OCI-LY1 (cell line): ENCODE data around the gene R3HCC1L.

Experiments used
- H2AFZ ChIP-seq: fragments of 200-600 bp; sonication (generic), shearing (Covaris generic); 2 replicates; pipeline ENCODE4 v1.6.0; 2014; ENCODE audit warnings: antibody characterized with exemption, mild to moderate bottlenecking, low read length
- H3F3A ChIP-seq: fragments of 200-600 bp; sonication (generic), shearing (Covaris generic); 2 replicates; pipeline ENCODE4 v1.6.0; 2014; ENCODE audit warnings: mild to moderate bottlenecking, antibody characterized with exemption, low read length, moderate library complexity; ENCODE audit not compliant: insufficient read depth
- H3K27ac ChIP-seq: fragments of 200-600 bp; sonication (generic); 2 replicates; pipeline ENCODE4 v1.5.1; 2014; ENCODE audit warnings: low read length, mixed run types, mild to moderate bottlenecking, low read depth; ENCODE audit not compliant: poor library complexity, severe bottlenecking
- H3K27me3 ChIP-seq: fragments of 200-600 bp; sonication (generic); 2 replicates; pipeline ENCODE4 v1.6.0; 2014; ENCODE audit warnings: antibody characterized with exemption, mild to moderate bottlenecking, low read length, moderate library complexity; ENCODE audit not compliant: insufficient read depth
- H3K36me3 ChIP-seq: fragments of 200-600 bp; sonication (generic); 2 replicates; pipeline ENCODE4 v1.6.1; 2014; ENCODE audit warnings: mild to moderate bottlenecking, antibody characterized with exemption, low read length, moderate library complexity, mixed read lengths; ENCODE audit not compliant: insufficient read depth
- H3K4me1 ChIP-seq: fragments of 200-600 bp; sonication (generic); 2 replicates; pipeline ENCODE4 v1.5.1; 2014; ENCODE audit warnings: mild to moderate bottlenecking, low read length, moderate library complexity; ENCODE audit not compliant: insufficient read depth, severe bottlenecking
- H3K4me2 ChIP-seq: fragments of 200-600 bp; sonication (generic), shearing (Covaris generic); 2 replicates; pipeline ENCODE4 v1.6.1; 2014; ENCODE audit warnings: low read length
- H3K4me3 ChIP-seq: fragments of 200-600 bp; sonication (generic); 2 replicates; pipeline ENCODE4 v1.5.1; 2014; ENCODE audit warnings: low read length, low read depth, mild to moderate bottlenecking, mixed read lengths; ENCODE audit not compliant: poor library complexity, severe bottlenecking
- H3K79me2 ChIP-seq: fragments of 200-600 bp; shearing (Covaris generic); 2 replicates; pipeline ENCODE4 v1.6.1; 2016; ENCODE audit warnings: mixed run types, low read length, mixed read lengths; ENCODE audit not compliant: insufficient read depth
- H3K9ac ChIP-seq: fragments of 200-600 bp; sonication (generic), shearing (Covaris generic); 2 replicates; pipeline ENCODE4 v1.6.1; 2014; ENCODE audit warnings: mild to moderate bottlenecking, low read length, mixed read lengths
- H3K9me2 ChIP-seq: fragments of 200-600 bp; sonication (generic), shearing (Covaris generic); 2 replicates; pipeline ENCODE4 v1.6.1; 2014; ENCODE audit warnings: low read depth, mild to moderate bottlenecking, low read length, mixed read lengths
- H3K9me3 ChIP-seq: fragments of 200-600 bp; shearing (Covaris generic); 2 replicates; pipeline ENCODE4 v1.6.1; 2014; ENCODE audit warnings: low read length, mixed read lengths
- H4K20me1 ChIP-seq: fragments of 200-600 bp; sonication (generic), shearing (Covaris generic); 2 replicates; pipeline ENCODE4 v1.6.0; 2016; ENCODE audit warnings: mild to moderate bottlenecking, low read length; ENCODE audit not compliant: insufficient read depth
- EZH2 ChIP-seq: fragments of 200-600 bp; sonication (generic), shearing (Covaris generic); IDR thresholded peaks from 2 replicates; pipeline ENCODE4 v1.8.0; 2017; ENCODE audit warnings: borderline replicate concordance, mixed run types, mild to moderate bottlenecking, antibody characterized with exemption, low read length, moderate library complexity, mixed read lengths
- TF ChIP-seq, protein P1 (sequence below): fragments of 200-600 bp; sonication (generic), shearing (Covaris generic); IDR thresholded peaks from 2 replicates; pipeline ENCODE4 v1.5.1; 2017; ENCODE audit warnings: mild to moderate bottlenecking, antibody characterized with exemption, low read length, moderate library complexity, mixed read lengths

R3HCC1L gene

DNA sequence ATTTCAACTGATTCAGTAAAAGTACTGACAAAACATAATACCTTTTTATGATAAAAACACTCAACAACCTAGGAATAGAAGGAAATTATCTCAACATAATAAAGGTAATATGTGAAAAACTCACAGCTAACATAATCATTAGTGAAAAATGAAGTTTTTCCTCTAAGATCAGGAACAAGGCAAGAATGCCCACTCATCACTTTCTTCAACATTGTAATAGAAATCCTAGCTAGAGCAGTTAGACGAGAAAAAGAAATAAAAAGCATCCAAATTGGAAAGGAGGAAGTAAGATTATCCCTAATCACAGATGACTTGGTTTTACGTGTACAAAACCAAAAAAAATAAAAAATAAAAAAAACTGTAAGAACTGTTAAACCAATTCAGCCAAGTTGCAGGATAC, 58.6 kb downstream of the R3HCC1L start:
- Histone ChIP-seq H3K9me3 (no peaks in the 10 kb centered on the region), H2AFZ (no peak overlapping the region), H3K4me1 (no peaks in the 10 kb centered on the region), H3K27ac (no peak overlapping the region), H3F3A (no peaks in the 10 kb centered on the region), H3K4me3 (no peak overlapping the region), H3K9ac (no peak overlapping the region), H3K9me2 (no peaks in the 10 kb centered on the region), H3K4me2 (no peak overlapping the region), H3K27me3 (no peaks in the 10 kb centered on the region), H4K20me1 (no peaks in the 10 kb centered on the region), H3K36me3 (peaks cover 23% of the 10 kb centered on the region; the same call in 1 of the 2 replicates), H3K79me2 (no peaks in the 10 kb centered on the region; the same call in 1 of the 2 replicates)
- TF ChIP-seq, protein P1, sequence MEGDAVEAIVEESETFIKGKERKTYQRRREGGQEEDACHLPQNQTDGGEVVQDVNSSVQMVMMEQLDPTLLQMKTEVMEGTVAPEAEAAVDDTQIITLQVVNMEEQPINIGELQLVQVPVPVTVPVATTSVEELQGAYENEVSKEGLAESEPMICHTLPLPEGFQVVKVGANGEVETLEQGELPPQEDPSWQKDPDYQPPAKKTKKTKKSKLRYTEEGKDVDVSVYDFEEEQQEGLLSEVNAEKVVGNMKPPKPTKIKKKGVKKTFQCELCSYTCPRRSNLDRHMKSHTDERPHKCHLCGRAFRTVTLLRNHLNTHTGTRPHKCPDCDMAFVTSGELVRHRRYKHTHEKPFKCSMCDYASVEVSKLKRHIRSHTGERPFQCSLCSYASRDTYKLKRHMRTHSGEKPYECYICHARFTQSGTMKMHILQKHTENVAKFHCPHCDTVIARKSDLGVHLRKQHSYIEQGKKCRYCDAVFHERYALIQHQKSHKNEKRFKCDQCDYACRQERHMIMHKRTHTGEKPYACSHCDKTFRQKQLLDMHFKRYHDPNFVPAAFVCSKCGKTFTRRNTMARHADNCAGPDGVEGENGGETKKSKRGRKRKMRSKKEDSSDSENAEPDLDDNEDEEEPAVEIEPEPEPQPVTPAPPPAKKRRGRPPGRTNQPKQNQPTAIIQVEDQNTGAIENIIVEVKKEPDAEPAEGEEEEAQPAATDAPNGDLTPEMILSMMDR = no peak
- TF ChIP-seq EZH2 = no peak

DNA sequence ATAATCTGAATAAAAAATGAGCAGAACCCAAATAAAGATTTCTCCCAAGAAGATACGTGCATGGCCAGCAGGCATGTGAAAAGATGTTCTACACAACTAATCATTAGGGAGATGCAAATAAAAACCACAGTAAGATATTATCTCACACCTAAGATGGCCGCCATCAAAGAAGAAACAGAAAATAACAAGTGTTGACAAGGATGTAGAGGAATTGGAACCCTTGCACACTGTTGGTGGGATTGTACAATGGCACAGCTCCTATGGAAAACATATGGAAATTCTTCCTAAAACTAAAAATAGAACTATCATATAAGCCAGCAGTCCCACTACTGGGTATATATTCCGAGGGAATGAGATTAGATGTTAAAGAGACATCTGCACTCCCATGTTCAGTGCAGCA, 60.2 kb downstream of the R3HCC1L start:
- Histone ChIP-seq H4K20me1 (no peaks in the 10 kb centered on the region), H3K9ac (no peak overlapping the region), H3K4me1 (no peaks in the 10 kb centered on the region), H3K4me2 (no peak overlapping the region), H3F3A (no peaks in the 10 kb centered on the region), H3K27me3 (no peaks in the 10 kb centered on the region), H3K36me3 (peaks cover 18% of the 10 kb centered on the region; the same call in 1 of the 2 replicates), H3K27ac (no peak overlapping the region), H2AFZ (no peak overlapping the region), H3K79me2 (no peaks in the 10 kb centered on the region; the same call in 1 of the 2 replicates), H3K4me3 (no peak overlapping the region), H3K9me2 (no peaks in the 10 kb centered on the region), H3K9me3 (no peaks in the 10 kb centered on the region)
- TF ChIP-seq, protein P1 = no peak
- no peak for TF ChIP-seq EZH2

GRCh38 chr10:98195120-98195519, 60.7 kb downstream of the R3HCC1L start:
- no peaks in the 10 kb centered on the region for H4K20me1 ChIP-seq
- H3K9me2 ChIP-seq = no peaks in the 10 kb centered on the region
- no peak overlapping the region for H2AFZ ChIP-seq
- no peak overlapping the region for H3K4me3 ChIP-seq
- no peaks in the 10 kb centered on the region for H3K4me1 ChIP-seq
- H3F3A ChIP-seq = no peaks in the 10 kb centered on the region
- H3K27ac ChIP-seq = no peak overlapping the region
- H3K9me3 ChIP-seq = no peaks in the 10 kb centered on the region
- TF ChIP-seq, protein P1 = no peak
- no peak for TF ChIP-seq EZH2
- H3K27me3 ChIP-seq = no peaks in the 10 kb centered on the region
- no peak overlapping the region for H3K4me2 ChIP-seq
- H3K36me3 ChIP-seq = peaks cover 14% of the 10 kb centered on the region; the same call in 1 of the 2 replicates
- no peak overlapping the region for H3K9ac ChIP-seq
- H3K79me2 ChIP-seq = no peaks in the 10 kb centered on the region; the same call in 1 of the 2 replicates
